Mammary epithelial cell (primary cell): ENCODE data around the gene CLMN.

Experiments used
- CTCF ChIP-seq, 2 donors: IDR thresholded peaks in 1 of 2; conservative IDR thresholded peaks in 1 of 2; 2 replicates each; pipeline ENCODE4 v1.5.1; 2011 to 2012; ENCODE audit warnings: inconsistent platforms in 2 of 2, low read length in 2 of 2, mild to moderate bottlenecking in 2 of 2, control low read depth in 1 of 2, low read depth in 1 of 2; ENCODE audit not compliant: insufficient read depth in 1 of 2; ENCODE audit errors: extremely low read depth in 1 of 2
- EZH2 ChIP-seq: IDR thresholded peaks from 2 replicates; pipeline ENCODE4 v1.6.1; 2012; ENCODE audit warnings: low read length, inconsistent platforms, borderline replicate concordance

- TF ChIP-seq CTCF (conservative IDR thresholded peaks at IDR 0.05 in 1 of 2, IDR thresholded peaks at IDR 0.05 in 1 of 2; ENCODE audit: extremely low read depth in 1 of 2, insufficient read depth in 1 of 2, low read depth in 1 of 2, low read length in 2 of 2): no peak
- no peak for TF ChIP-seq EZH2
These were observed 23.9 kb downstream of the CLMN start for GRCh38 chr14:95295600-95296376.
